Liver (tissue), 3 donors: Measurements from ENCODE around the gene EXOC4.

Experiments
- CTCF ChIP-seq: fragments of 150-350 bp; IDR thresholded peaks from 2 replicates; pipeline ENCODE4 v1.5.1; 2017; ENCODE audit warnings: improper control_type of control experiment, low read depth, low read length; ENCODE audit not compliant: missing input control
- REST ChIP-seq: IDR thresholded peaks from 2 replicates; pipeline ENCODE4 v1.6.1; 2016; ENCODE audit warnings: antibody characterized with exemption, mild to moderate bottlenecking
- RXRA ChIP-seq, 2 donors: IDR thresholded peaks; 2 replicates each; pipeline ENCODE4 v1.6.1; 2017 to 2018; ENCODE audit warnings: antibody characterized with exemption in 2 of 2, mild to moderate bottlenecking in 1 of 2
- donor health status: healthy.
- donor health status: healthy.

GRCh38 chr7:134029743-134030142, 776.9 kb downstream of the EXOC4 start:
- no peak for TF ChIP-seq REST
- no peak for TF ChIP-seq RXRA (IDR thresholded peaks at IDR 0.05)
- TF ChIP-seq CTCF, result no peak
